HT1080 (cell line): Measurements from ENCODE around the gene POU2F1. TPM values are rescaled to one million over a fixed set of nuclear protein-coding genes. Genes with fewer than 3 reads are reported as not detected.

Source experiments
- DNase-seq: peaks from one replicate; pipeline ENCODE4 v3.0.0-alpha.2; 2015; ENCODE audit warnings: low read depth
- polyA plus RNA-seq, 2 experiments: library from polyadenylated mRNA; depleted of rRNA; stranded (reverse); fragments of >200 nt; gene quantifications; 2 replicates each; pipeline ENCODE4 v1.2.3, GENCODE V29; 2015
- total RNA-seq: library from RNA; depleted of rRNA; stranded (reverse); fragments of >200 nt; shearing (Covaris generic); gene quantifications from 2 replicates; pipeline ENCODE4 v1.2.3, GENCODE V29; 2014; rRNA removed

The POU2F1 gene
- 4.6 and 5.0 TPM in 2 replicates for total RNA-seq
- 2.8 and 4.0 TPM in 2 replicates for polyA plus RNA-seq (2015; cell fraction: cytosol; rRNA removed)
- polyA plus RNA-seq (2015; cell fraction: nucleus; rRNA removed), result 8.0 and 12.5 TPM in 2 replicates

DNA sequence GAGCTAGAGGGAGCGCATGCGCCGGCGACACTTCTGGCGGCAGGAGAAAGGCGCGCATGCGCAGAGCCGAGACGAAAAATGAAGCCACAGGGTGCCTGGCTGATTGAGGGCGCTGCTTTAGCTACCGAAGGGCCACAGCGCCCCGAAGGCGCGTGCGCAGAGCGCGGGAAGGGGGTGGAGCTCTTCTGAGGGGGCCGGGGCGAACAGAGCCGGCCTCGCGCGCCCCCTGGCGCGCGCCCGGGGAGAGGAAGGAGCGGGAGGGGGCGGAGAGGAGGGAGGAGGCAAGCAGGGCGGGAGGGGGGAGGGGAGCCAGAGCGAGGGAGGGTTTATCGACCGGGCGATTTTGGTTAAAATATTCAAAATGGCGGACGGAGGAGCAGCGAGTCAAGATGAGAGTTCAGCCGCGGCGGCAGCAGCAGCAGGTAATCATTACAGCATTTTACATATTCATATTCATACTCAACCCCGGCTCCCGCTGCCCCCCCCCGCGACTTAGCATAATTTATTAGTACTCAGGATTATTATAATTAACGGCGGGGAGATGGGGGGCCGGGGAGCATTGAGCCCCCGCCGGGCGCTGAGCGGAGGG, at the start of gene POU2F1:
TSS of gene POU2F1 (plus strand) at position 350 of the 589 bp plus-strand sequence. CDS start at position 362, 12 bp downstream.
- DNase-seq, result peak; percentile 96

DNA sequence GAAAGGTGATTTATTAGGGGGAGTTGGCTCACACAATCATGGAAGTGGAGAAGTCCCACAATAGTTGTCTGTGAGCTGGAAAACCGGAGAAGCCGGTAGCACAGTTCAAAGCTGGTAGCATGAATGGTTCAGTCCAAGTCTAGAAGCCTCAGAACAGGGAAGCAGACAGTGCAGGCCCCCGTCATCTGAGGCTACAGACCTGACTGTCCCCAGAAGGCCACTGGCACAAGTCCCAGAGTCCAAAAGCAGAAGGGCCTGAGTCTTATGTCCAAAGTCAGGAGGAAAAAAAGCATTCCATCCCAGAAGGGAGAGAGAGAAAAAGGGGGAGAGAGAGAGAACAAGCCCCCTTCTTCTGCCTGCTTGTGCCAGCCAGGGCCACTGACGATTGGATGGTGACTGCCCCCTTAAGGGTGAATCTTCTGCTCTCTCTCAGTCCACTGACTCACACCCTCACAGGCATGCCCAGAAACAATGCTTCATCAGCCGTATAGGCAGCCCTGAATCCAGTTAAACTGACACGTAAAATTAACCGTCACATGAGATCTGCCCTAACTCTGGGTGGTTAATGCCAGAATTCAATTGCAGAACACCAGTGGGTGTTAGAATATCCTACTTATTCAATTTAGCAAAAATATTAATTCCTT, 49.3 kb upstream of the POU2F1 start:
- peak; percentile 57 for DNase-seq

DNA sequence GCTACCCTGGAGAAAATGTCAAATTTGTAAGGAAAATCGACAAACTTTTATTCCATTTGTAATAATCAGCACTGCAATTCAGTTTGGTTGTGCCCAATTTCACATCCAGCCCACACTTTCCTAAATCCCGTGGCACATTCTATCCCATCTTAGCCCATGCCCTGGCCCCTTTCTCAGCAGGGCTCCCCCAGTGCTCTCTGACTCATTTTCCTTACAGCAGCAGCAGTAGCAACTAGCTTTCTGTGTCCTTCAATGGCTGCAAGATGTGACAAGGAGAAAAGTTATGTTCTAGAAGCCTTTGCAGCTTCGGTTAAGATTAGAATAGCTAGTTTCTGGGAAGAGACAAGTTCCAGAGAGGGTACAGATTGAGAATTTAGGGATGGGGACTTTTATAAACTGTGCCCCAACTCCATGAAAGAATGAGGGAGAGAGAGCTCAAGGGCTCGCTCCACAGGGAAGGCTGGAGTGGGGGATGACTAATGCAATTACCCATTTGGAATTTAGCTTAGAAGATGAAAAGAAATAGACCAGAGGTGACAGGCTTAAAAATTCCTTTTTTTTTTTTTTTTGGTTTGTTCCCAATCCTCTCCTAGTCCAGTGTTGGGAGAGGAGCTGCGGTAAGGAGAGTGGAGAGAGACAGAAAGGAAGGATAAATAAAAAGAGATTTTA, 47.0 kb upstream of the POU2F1 start:
- peak; percentile 80 for DNase-seq

DNA sequence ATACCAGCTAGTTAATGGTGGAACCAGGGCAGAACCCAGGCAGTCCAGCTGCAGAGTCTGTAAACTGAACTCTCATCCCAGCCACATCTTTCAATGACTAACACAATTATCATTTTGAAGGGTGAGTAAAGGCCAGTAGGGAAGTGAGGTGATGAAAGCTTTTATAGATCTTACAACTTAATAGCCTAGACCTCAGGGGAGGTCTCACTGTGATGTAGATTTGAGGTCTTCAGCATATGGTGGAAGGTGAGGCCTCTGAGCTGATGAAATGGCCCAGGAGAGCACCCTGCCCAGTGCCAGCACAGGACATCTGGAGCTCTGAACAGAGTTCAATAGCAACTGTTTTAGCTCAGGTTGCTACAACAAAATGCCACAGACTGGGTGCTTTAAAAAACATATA, 44.8 kb upstream of the POU2F1 start:
- DNase-seq, result peak; percentile 61

DNA sequence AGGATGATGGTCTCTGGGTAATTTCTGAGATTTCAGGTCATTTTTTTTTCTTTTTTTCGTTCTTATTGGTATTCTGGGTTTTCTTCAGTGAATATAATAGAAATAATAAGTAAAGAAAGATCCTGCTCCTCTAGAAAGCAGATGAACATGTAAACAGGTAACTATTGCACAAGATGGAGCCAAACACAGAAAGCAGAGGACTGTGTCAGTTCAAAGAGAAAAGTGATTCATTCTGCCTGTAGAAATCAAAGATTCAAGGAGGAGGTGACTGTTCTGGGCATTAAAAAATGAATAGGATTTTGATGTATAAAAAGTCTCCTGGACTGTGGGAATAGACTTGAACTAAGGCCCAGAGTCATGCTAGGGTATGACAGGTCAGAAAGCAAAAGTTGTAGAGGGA, 41.9 kb upstream of the POU2F1 start:
- no peak for DNase-seq

DNA sequence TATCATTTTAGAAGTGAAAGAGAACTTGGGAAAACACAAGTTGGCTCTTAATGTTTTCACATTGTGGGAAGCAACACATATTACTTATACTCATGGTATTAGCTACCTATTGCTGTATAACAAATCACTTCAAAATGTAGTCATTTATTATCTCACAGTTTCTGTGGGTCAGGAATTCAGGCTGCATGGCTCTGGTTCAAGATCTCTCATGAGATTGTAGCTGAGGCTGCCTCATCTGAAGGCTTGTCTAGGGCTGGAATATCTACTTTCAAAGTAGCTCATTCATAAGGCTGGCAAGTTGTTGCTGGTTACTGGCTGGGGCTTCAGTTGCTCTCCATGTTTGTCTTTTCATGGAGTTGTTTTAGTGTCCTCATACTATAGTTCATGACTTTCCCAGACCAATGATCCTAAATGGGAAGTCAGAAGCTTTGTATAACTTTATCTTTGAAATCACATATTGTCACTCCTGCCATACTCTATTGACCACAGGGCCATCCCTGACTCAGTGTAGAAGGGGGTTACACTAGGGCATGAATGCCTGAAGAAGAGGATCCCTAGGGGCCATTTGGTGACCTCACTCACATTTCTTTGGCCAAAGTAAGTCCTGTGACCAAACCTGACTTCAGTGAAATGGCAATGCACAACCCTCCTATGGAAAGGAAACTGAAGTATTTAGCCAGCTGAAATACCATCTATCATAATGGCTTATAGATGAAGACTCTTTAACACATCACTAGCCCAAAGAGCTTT, 37.9 kb upstream of the POU2F1 start:
- DNase-seq, result no peak

DNA sequence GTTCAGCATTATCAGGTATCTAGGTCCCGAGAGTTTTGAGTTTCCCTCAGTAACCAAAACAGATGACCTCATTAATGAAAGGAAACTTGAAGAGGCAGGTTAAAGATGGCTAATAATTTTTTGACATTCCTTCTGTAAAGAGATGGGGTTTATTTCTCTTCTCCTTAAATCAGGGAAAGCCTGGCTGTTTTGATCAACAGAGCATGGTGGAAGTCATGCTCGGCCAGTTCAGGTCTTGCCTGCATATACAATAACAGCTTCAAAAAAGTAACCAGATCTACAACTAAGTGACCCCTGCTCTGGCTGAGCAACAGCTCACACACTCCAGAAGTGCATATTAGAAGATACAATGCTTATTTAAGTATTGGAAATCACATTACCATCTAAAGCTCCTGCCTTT, 36.6 kb upstream of the POU2F1 start:
- no peak for DNase-seq

DNA sequence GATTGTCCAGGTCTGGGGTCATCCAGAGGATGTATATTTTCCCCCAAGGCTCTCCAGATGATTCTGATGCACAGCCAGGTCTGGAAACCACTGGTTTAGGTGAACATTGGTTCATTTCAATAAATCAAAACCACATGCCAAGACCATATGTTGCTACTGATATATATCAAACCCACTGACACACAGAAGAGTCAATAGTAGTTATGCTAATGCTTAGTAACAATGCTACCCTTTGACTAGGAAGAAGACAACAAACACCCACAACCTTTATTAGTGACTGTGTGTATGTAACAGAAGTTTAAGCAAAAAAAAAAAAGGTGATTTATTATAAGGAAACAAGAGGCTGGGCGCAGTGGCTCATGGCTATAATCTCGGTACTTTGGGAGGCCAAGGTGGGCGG, 35.6 kb upstream of the POU2F1 start:
- DNase-seq, result no peak

DNA sequence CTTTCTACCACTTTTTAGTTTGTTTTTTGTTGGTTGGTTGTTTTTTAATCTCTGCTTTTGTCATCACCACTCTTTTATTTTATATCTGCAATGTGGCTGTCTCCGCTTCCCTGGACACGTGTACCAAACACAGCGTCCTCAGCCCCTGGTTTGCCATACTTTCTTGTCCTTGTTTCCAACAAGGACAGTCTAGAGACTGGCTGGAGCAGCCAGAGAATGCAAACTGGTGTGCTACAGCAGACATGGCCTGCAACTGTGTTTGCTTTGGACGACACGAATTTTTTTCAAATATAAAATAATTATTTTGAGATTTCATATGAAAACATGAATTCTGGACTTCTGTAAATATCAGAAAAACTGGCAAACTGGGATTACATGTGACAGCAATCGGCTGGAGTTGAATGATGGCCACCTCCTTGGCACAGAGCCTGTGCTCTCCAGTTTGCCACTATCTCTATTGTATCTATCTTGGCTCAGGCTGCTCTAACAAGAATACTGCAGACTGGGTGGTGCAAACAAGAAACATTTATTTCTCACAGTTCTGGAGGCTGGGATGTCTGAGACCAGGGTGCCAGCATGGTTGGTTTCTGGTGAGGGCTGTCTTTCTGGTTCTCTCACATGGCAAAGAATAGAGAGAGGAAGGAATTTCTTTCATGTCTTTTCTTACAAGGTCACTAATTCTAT, 34.6 kb upstream of the POU2F1 start:
- DNase-seq, result no peak

DNA sequence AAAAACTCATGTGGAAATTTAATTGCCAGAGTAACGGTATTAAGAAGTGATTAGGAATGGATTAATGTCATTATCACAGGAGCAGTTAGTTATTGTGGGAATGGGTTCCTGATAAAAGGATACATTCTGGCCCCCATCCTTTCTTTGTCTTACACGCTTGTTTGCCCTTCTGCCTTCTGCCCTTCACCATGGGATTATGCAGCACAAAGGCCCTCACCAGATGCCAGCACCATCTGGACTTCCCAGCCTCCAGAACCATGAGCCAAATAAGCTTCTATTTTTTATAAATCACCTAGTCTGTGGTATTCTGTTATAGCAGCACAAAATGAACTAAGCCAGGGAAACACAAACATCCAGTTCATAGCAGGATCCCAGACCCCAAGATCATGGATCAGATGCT, 33.9 kb upstream of the POU2F1 start:
- no peak for DNase-seq

DNA sequence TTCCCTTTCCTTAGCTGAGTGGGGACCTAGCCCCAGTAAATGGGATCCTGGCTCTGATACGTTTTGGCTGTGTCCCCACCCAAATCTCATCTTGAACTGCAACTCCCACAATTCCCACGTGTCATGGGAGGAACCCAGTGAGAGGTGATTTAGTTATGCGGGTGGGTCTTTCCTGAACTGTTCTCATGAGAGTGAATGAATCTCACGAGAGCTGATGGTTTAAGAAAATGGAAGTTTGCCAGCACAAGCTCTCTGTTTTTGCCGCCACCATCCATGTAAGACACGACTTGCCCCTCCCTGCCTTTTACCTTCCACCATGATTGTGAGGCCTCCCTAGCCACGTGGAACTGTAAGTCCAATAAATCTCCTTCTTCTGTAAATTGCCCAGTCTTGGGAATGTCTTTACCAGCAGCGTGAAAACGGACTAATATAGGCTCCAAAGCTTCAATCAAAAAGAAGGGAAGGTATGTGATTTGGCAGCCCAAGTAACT, 29.9 kb upstream of the POU2F1 start:
- no peak for DNase-seq

DNA sequence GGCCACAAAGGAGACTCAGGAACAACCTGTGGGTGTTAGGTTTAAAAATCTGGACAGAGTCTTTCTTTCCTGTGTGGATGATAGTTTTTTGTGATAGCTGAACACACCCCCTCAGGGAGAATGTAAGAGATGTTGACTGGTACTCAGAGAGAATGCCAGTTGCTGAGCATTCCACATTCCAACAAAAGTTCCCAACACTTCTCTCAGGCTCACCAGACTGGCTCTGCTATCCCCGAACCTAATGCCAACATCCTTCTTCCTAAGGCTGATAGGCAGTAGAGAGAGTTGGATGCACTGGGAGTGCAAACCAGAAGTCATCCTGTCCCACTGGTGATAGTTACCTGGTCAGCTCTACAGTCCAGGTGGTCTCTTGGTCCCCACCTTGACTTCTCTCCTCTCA, 28.7 kb upstream of the POU2F1 start:
- no peak for DNase-seq

DNA sequence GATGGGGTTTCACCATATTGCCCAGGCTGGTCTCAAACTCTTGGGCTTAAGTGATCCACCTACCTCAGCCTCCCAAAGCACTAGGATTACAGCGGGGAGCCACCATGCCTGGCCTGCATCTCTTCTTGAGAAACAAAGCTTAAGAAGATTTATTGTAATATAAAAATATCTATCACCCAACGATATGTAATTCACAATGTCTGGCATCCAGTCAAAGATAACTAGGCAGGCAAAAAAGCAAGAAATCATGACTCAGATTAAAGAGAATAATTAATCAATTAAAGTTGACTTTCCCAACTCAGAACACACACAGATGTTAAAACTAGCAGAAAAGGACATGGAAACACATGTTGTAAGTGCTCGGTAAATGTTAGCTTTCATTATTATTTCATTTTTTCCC, 26.5 kb upstream of the POU2F1 start:
- DNase-seq, result no peak

DNA sequence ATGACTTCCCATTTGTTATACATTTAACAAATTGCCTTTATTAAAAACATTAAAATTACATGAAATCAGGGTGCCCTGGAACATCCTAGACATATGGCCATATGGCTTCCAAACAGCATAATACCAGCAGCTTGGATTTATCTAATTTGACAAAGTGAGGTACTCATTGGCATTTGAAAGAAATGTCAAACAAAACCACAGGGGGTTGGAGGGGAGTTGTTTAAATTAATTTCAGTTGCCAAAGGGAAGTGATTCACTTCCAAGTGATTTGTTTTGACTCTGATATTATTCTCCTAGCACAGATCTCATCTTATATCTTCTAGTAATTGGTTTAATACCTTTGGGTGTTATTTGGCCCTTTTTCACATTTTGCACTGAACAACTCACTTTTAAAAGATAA, 24.5 kb upstream of the POU2F1 start:
- DNase-seq, result peak; percentile 80

DNA sequence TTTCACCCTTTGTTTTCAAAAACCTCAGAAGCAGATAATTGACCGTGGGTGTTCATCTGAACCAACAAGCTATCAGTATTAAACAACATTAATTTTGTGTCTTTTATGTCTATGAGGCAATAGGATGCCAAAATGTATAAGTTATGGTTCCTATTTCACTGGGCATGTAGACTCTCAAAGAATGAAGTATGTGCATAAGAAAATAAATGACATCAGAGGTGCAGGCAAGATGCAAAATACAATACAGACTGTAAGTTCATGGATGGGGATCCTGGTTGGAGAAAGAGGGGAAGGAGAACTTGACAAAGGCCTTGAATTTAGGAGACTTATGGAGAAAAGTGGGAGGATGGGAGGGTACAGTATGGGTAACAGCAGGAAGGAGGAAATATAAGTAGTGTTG, 23.4 kb upstream of the POU2F1 start:
- DNase-seq, result no peak

DNA sequence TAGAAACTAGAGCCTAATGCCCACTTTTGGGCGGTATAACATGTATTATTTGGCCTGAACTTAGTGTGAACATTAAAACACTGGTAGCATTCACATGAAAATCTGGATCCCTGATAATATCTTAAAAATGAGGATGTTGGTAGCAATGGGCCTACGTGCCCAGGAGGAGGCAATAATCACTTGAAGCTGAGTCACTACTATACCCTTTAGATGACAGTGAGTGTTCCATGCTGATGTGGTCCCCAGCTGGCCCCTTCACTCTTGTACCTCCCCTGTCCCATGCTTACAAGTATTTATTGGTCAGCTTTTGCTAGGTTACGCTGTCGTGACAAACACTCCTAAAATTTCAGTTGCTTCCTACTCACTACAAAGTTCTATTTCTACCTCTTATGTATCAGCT, 23.0 kb upstream of the POU2F1 start:
- peak; percentile 17 for DNase-seq

DNA sequence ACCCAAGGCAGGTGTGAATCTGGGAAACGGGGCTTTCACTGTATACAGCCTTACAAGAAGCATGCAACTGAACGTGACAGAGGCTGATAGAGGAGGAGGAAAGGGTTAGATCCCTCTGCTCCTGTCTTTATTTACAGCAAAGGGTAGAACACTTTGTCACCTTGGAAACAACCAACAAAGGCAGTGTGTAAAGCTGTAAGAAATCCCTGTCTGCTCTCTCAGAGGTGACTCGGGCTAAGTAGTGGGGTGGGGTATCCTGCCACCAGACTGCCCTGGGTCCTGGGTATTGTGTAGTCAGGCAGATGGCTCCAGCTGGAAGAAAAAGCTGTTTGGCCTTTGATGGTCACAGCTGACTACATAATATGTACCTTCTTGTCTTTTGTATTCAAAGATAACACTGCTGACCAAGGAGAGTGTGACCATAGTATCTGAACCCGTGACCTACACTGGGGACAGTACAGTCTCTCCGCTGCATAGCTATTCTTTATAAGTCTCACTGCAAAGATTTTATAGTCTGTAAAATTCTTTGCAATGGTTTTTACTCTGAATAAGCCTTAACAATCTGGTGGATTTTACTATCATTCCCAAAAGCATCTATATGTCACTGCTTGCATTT, 22.1 kb upstream of the POU2F1 start:
- DNase-seq, result peak; percentile 24

DNA sequence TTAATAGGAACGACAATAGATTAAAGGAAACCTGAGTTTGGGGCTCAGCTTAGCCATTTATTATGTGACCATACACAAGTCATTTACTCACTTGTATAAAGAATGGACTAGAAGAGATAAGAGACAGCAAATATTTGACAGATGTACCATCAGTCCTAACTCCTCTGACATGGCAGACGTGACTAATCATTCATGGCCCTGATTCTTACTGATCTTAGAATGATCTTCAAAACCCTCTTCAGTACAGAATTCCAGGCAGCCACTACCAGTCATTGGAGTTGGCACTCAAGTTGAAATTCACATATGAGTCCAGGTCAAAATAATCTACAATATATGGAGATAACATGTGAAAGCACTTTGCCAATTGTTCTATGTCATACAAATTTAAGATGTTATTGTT, 21.0 kb upstream of the POU2F1 start:
- no peak for DNase-seq

DNA sequence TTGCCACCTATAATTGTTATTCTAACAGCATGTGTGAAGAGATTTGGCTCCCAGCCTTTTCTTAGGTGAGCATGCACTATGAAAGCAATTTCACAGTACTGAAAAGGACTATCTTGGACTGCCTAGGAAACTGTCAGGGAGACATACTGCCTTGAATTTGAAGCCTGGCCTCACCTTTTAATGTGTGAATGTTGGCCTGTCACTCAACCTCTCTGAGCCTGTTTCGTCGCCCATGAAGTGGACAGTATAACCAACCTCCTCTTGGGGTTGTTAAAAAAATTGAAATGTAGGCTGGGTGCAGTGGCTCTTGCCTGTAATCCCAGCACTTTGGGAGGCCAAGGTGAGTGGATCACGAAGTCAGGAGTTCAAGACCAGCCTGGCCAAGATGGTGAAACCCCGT, 20.4 kb upstream of the POU2F1 start:
- DNase-seq, result no peak

DNA sequence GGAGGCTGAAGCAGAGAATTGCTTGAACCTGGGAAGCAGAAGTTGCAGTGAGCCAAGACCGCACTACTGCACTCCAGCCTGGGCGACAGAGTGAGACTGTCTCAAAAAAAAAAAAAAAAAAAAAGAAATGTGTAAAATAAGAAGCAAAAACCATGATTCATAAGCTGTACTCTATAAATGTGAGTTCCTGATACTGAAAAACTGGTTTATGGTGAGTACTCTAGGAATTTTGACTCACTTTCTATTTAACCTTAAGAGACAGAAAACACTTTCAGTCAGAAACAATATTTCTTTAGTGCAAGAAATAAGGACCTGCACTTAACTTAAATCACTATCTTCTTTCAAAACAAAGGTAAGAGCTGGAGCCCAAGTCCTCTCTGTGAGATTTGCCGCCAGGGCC, 19.9 kb upstream of the POU2F1 start:
- no peak for DNase-seq

DNA sequence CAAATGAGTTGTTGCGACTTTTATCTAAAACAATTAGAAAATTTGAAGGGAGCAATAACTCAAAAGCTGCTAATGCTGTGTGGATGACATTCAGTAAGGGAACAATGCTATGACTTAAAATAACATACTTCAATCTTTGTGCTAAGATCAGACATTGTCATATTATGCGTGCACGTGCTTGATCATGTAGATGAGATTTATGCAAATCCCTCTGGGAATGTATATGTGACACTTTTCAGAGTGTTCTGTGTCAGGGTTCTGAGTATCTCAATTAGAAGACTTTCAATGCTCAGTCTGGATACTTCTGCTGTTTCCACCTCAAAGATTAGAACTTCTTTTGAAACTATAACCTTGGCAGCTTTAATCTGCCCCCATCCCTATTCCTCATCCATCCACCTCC, 18.6 kb upstream of the POU2F1 start:
- no peak for DNase-seq
